Adrenal gland (tissue), 5 donors: ENCODE measurements around the gene NDUFB7.

Experiments used
- CTCF ChIP-seq, 6 experiments: fragments of 450-650 bp in 4 of 6; fragments of 200-600 bp in 2 of 6; sonication (generic) in 1 of 6; IDR thresholded peaks; 1 replicate in 5 of 6; 2 replicates in 1 of 6; pipeline versions ENCODE4 v1.5.1 to v1.8.0; 2016 to 2021; ENCODE audit warnings: antibody characterized with exemption in 6 of 6, mild to moderate bottlenecking in 2 of 6, moderate library complexity in 1 of 6
- POLR2A ChIP-seq, 2 donors: fragments of 450-650 bp; IDR thresholded peaks; one replicate each; pipeline ENCODE4 v1.6.1; 2017; ENCODE audit warnings: antibody characterized with exemption in 2 of 2, mild to moderate bottlenecking in 2 of 2, moderate library complexity in 1 of 2
- donor health status: DM: no; HTN: no; CAD: no.

- no peak for TF ChIP-seq CTCF (IDR thresholded peaks at IDR 0.05)
- TF ChIP-seq POLR2A (IDR thresholded peaks at IDR 0.05) = no peak
These were observed 43.8 kb upstream of the NDUFB7 start for GRCh38 chr19:14615623-14616022.
